Small intestine (tissue), 7 donors: Measurements from ENCODE around the gene PTPRJ. TPM values are rescaled to one million over a fixed set of nuclear protein-coding genes. Genes with fewer than 3 reads are reported as not detected.
A peak's percentile ranks its signal among the peaks of the same experiment; 100 is the strongest.
"Not testable (repeated sequence)": the region's sequence is repeated elsewhere in the genome, so short reads cannot be mapped to it uniquely, and the experiment has no call there.

Experiments used
- DNase-seq, 2 donors: peaks; one replicate each; pipeline versions ENCODE4 v3.0.0 to v3.0.0-alpha.2; 2013
- FAIRE-seq: peaks from 2 replicates; lab custom pipeline; 2012; peaks lifted over from hg19 to GRCh38; lab: Jason Lieb, UNC
- H3K27ac ChIP-seq, 3 donors: one replicate each; pipeline ENCODE4 v1.5.1; 2013; ENCODE audit warnings: low read length in 2 of 3, mild to moderate bottlenecking in 2 of 3, control low read depth in 1 of 3, inconsistent platforms in 1 of 3, low read depth in 1 of 3, moderate library complexity in 1 of 3
- H3K27me3 ChIP-seq, 3 donors: one replicate each; pipeline ENCODE4 v1.6.1; 2013; ENCODE audit warnings: low read length in 3 of 3, inconsistent platforms in 1 of 3; ENCODE audit not compliant: control insufficient read depth in 3 of 3, insufficient read depth in 3 of 3
- H3K36me3 ChIP-seq, 3 donors: one replicate each; pipeline ENCODE4 v1.6.1; 2013; ENCODE audit warnings: low read length in 3 of 3, inconsistent platforms in 1 of 3, low read depth in 1 of 3, mild to moderate bottlenecking in 1 of 3, moderate library complexity in 1 of 3; ENCODE audit not compliant: control insufficient read depth in 3 of 3, insufficient read depth in 2 of 3
- H3K4me1 ChIP-seq, 3 donors: one replicate each; pipeline ENCODE4 v1.6.1; 2013; ENCODE audit warnings: low read length in 2 of 3, inconsistent platforms in 1 of 3, low read depth in 1 of 3, mild to moderate bottlenecking in 1 of 3, moderate library complexity in 1 of 3; ENCODE audit not compliant: control insufficient read depth in 3 of 3, insufficient read depth in 2 of 3
- H3K4me3 ChIP-seq, 3 donors: one replicate each; pipeline ENCODE4 v1.5.1; 2013; ENCODE audit warnings: low read length in 3 of 3, control low read depth in 1 of 3, inconsistent platforms in 1 of 3, low read depth in 1 of 3, mild to moderate bottlenecking in 1 of 3, moderate library complexity in 1 of 3
- H3K9me3 ChIP-seq, 2 donors: one replicate each; pipeline ENCODE4 v1.6.1; 2013; ENCODE audit warnings: low read depth in 1 of 2, low read length in 1 of 2; ENCODE audit not compliant: control insufficient read depth in 2 of 2, insufficient read depth in 1 of 2
- WGBS, 3 donors: extraction: QIAGEN DNeasy Blood & Tissue Kit; methylation state at CpG; one replicate each; pipeline ENCODE4 v1.1.7; 2013; 5-methylcytosine and 5-hydroxymethylcytosine counted together
- polyA plus RNA-seq, 4 donors: library from polyadenylated mRNA; stranded (reverse) in 3 of 4; unstranded in 1 of 4; fragments of 200-250 nt in 3 of 4; fragments of 120-200 nt in 1 of 4; gene quantifications; one replicate each; pipeline versions ENCODE4 v1.2.1 to v1.2.3, GENCODE V29; 2013
- donor health status: healthy with polysubstance abuse.
- donor health status: control.
- donor health status: control.
- donor health status: Bipolar disorder and iron deficiency.
- donor health status: healthy.

PTPRJ gene
- polyA plus RNA-seq, 4 donors = 4.9 to 31.4 (median 7.3) TPM

DNA sequence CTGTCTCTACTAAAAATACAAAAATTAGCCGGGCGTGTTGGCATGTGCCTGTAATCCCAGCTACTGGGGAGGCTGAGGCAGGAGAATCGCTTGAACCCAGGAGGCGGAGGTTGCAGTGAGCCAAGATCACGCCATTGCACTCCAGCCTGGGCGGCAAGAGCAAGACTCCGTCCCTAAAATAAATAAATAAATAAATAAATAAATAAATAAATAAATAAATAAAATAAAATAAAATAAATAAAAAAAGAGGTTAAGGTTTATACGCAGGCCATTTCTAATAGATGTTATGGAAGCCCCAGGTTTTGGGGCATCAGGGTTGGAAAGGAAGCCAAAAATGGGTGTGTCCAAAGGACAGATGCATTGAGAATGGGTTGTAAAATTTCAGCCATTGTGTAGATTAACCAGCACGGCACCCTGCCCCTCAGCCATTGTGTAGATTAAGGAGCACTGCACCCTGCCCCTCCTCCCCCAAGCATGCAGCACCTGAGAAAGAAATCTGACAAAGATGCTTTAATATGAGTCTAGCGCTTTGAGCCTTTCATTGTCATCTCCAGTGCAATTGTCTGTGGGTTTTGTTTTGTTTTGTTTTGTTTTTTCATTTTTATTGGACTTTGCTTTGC, 41.0 kb downstream of the PTPRJ start:
- 92 to 96% (median 94%) methylated on average over 10 of the region's 10 CpGs for WGBS, 3 donors
- not testable (repeated sequence) for DNase-seq, H3K27me3 ChIP-seq, H3K27ac ChIP-seq, H3K4me3 ChIP-seq, FAIRE-seq, H3K9me3 ChIP-seq
- Histone ChIP-seq H3K4me1 (peaks cover 1 to 24% (median 6%) of the 10 kb centered on the region in 3 donors), H3K36me3 (peaks cover 0 to 28% (median 0%) of the 10 kb centered on the region in 3 donors)

DNA sequence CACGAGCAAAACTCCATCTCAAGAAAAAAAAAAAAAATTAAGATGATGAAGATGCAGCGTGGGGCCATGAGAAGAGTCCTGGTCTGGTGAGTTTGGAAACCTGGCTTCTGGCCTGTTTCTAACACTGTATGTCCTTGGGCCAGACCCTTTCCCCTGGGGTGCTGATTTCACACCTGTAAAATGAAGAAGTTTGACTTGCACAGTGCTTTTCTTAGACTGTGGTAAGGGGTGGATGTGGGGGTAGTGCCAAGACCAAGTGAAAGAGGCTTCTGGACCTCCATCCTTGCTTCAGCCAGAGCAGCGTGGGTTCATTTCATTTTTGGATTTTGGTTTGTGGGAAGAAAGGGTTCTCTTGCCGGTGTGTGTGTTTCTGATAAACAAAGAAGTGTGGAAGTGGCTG, 42.1 kb downstream of the PTPRJ start:
- FAIRE-seq = no peak
- no peak overlapping the region for H3K4me3 ChIP-seq
- no peak overlapping the region for H3K27ac ChIP-seq
- H3K4me1 ChIP-seq = peaks cover 0 to 24% (median 6%) of the 10 kb centered on the region in 3 donors
- DNase-seq = no peak
- H3K27me3 ChIP-seq = no peaks in the 10 kb centered on the region
- WGBS, 3 donors = 82 to 98% (median 83%) methylated on average over 4 of the region's 4 CpGs
- peaks cover 0 to 26% (median 0%) of the 10 kb centered on the region in 3 donors for H3K36me3 ChIP-seq
- H3K9me3 ChIP-seq = no peaks in the 10 kb centered on the region

DNA sequence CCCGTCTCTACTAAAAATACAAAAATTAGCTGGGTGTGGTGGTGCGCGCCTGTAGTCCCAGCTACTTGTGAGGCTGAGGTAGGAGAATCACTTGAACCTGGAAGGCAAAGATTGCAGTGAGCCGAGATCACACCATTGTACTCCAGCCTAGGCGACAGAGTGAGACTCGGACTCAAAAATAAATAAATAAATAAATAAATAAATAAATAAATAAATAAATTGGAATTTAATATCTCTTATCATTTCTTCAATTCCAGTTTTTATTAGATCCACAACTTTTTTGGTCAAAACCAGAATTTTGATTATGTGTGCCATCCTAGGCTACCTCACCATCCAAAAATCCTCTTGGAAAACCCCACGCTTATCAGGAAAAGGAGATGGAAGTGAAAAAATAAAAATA, 43.2 kb downstream of the PTPRJ start:
- DNase-seq, H3K27me3 ChIP-seq, FAIRE-seq, H3K9me3 ChIP-seq, H3K4me3 ChIP-seq, H3K27ac ChIP-seq: not testable (repeated sequence)
- Histone ChIP-seq H3K4me1 (peaks cover 0 to 15% (median 2%) of the 10 kb centered on the region in 3 donors), H3K36me3 (peaks cover 0 to 23% (median 0%) of the 10 kb centered on the region in 3 donors)
- 94 to 96% (median 95%) methylated on average over 7 of the region's 7 CpGs for WGBS, 3 donors

DNA sequence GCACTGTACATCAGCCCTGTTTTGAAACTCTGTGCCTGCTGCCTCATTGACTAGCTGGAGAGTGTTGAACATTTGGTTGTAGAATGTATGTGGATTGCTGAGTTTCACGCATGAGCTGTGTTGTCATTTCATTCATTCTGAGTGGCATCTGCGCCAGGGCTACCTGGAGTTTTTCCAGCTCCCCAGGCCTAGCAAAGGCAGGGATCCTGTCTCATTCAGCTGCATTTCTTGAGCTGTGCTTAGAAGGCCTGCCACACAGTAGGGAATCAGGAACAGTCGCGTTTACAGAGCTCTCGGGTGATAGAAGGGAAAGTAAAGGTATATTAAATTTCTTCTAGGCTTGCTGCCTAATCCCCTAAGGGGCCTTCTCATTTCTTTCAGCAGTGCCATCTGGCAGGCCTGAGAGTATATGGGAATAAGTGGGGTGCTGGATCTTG, 44.3 kb downstream of the PTPRJ start:
- H3K4me1 ChIP-seq = peaks cover 0 to 9% (median 3%) of the 10 kb centered on the region in 3 donors
- FAIRE-seq (no peak), DNase-seq (no peak)

DNA sequence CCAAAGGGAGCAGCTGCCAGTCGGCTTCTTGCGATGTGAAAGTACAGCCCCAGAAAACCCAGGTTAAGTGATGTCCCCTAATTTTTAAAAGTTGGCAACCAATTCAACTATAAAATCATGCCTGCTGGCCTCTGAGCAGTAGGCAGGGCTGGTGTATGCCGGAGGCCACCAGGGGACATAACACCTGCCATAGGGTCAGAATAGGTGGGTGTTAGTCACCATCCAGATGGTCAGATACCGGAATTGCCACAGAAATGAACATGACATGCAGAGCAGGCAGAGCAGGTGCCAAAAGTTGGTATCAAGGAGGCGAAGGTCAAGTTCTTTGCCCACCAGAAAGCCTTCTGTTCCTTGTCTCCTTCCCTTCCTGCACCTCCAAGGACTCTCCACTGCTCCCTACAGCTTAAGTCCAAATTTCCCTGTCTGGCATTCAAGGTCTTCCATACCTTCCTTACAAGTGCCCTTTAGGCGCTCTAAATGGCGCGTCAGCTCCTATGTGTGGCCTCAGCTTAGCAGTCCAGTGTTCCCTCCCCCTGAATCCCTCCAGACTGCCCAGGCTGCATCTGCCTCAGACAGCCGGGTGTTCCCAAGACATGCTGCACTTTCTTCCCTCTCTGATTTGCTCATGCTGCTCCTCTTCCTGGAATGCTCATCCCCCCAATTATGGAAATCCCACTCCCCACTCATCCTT, 45.1 kb downstream of the PTPRJ start:
- Histone ChIP-seq H3K27me3 (no peaks in the 10 kb centered on the region), H3K9me3 (no peaks in the 10 kb centered on the region), H3K36me3 (peaks cover 0 to 20% (median 0%) of the 10 kb centered on the region in 3 donors), H3K27ac (no peak overlapping the region), H3K4me1 (peaks cover 0 to 3% (median 3%) of the 10 kb centered on the region in 3 donors), H3K4me3 (no peak overlapping the region)
- 86 to 91% (median 88%) methylated on average over 9 of the region's 9 CpGs for WGBS, 3 donors
- no peak for FAIRE-seq
- DNase-seq = no peak

More for the DNA sequence above, 44.3 kb downstream of the PTPRJ start:
- H3K27me3 ChIP-seq = no peaks in the 10 kb centered on the region
- WGBS, 3 donors = 89 to 93% (median 89%) methylated on average over 5 of the region's 5 CpGs
- no peaks in the 10 kb centered on the region for H3K9me3 ChIP-seq
- no peak overlapping the region for H3K4me3 ChIP-seq
- no peak overlapping the region for H3K27ac ChIP-seq
- H3K36me3 ChIP-seq = peaks cover 0 to 23% (median 0%) of the 10 kb centered on the region in 3 donors

DNA sequence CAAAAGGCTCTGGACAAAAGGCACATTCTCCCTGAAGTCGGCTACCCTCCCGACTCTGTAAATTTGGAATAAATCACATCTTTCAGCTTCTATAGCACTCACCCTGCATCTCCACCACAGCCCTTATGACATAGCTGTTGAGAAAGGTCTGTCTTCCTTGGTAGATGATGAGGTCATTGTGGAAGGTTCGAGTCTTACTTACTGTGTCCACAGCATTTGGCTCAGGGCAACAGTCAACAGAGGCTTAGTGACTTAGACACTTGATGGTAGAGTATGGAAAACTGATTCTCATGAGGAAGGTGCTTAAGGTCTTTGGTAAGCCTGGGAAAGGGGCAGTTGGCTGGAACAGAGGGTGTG, 45.6 kb downstream of the PTPRJ start:
- no peak overlapping the region for H3K27ac ChIP-seq
- no peaks in the 10 kb centered on the region for H3K27me3 ChIP-seq
- FAIRE-seq (no peak), DNase-seq (no peak)
- WGBS, 3 donors = 82 to 97% (median 96%) methylated on average over 3 of the region's 3 CpGs
- H3K36me3 ChIP-seq = peaks cover 0 to 18% (median 0%) of the 10 kb centered on the region in 3 donors
- no peak overlapping the region for H3K4me3 ChIP-seq
- H3K4me1 ChIP-seq = peaks cover 0 to 3% (median 3%) of the 10 kb centered on the region in 3 donors
- no peaks in the 10 kb centered on the region for H3K9me3 ChIP-seq

DNA sequence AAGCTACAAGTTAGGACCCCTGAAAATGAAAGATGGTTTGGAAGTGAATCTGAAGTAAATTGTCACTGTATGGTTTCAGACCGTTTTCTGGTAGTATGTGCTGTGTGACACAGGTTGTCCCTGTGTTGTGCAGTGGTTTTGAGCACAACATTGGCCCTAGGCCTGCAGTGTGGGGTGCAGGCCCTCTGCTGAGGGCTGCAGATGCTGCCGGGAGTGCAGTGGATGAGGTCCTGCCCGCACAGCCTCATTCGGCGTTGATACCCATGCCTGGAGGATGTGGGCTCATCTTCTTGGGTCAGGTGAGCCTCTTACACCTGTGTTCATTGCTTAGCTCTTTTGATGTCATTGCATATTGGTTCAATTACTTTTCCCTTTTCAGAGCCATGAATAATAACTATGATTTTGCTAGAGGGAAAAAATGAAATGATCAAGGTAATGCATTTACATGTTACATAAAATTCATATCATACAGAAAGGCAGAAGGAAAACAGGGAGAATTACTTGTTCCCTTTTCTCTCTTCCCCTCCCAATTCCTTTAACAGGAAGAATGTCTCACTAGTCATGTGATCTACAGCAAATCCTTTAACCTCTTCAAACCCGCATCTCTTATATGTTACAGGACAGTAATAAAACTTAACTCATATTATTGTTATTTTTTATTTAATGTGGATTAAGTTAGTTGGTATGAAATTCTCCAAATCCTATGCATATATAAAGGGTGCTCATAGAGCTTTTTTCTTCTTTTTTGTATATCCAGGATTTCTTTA, 48.7 kb downstream of the PTPRJ start:
- peak in 1 of 2 donors; percentile 15 for DNase-seq
- peaks cover 0 to 30% (median 0%) of the 10 kb centered on the region in 3 donors for H3K36me3 ChIP-seq
- H3K27me3 ChIP-seq = no peaks in the 10 kb centered on the region
- peaks cover 0 to 3% (median 3%) of the 10 kb centered on the region in 3 donors for H3K4me1 ChIP-seq
- no peak overlapping the region for H3K4me3 ChIP-seq
- 64 to 84% (median 77%) methylated on average over 6 of the region's 6 CpGs for WGBS, 3 donors
- peak overlapping the region in 1 of 3 donors; percentile 32 for H3K27ac ChIP-seq
- FAIRE-seq = no peak
- no peaks in the 10 kb centered on the region for H3K9me3 ChIP-seq

DNA sequence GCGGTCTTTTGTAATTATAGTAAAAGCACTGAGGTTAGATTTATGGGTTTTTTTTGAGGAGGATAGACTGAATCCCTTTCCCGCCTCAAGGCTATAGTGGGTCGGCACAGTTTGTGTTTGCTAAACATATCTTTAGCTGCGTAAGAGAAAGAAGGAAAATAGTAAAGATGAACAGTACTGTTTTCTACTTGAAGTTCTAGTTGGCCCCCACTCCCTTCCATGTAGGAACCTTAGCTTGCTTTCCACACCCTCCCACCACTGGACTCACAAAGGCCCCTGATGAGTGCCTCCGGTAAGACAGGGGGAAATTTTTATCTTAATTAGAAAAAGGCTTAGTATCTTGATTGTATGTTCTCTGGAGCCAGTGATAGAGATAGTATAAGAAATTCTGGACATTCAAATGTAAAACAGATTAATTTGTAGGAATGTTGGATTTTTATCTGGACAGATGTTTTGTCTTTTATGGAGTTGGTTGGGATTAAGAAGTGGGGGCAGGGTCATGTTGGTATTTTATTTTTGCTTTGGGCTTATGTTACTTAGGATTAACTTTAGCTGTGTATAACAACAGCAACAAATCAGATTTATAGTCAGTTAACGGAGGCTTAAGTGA, 49.4 kb downstream of the PTPRJ start:
- peaks cover 0 to 25% (median 0%) of the 10 kb centered on the region in 3 donors for H3K36me3 ChIP-seq
- H3K4me1 ChIP-seq = peaks cover 0 to 3% (median 3%) of the 10 kb centered on the region in 3 donors
- no peak for DNase-seq
- no peaks in the 10 kb centered on the region for H3K27me3 ChIP-seq
- H3K9me3 ChIP-seq = no peaks in the 10 kb centered on the region
- 72 to 95% (median 93%) methylated on average over 6 of the region's 6 CpGs for WGBS, 3 donors
- H3K27ac ChIP-seq = no peak overlapping the region
- FAIRE-seq = no peak
- no peak overlapping the region for H3K4me3 ChIP-seq
